ENCODE measurements around the gene ALG1. TPM values are rescaled to one million over a fixed set of nuclear protein-coding genes. Genes with fewer than 3 reads are reported as not detected.

The ALG1 gene
- polyA plus RNA-seq, 1 of the 3 experiments (the other 2 are of a cell fraction): 27.0 TPM

DNA sequence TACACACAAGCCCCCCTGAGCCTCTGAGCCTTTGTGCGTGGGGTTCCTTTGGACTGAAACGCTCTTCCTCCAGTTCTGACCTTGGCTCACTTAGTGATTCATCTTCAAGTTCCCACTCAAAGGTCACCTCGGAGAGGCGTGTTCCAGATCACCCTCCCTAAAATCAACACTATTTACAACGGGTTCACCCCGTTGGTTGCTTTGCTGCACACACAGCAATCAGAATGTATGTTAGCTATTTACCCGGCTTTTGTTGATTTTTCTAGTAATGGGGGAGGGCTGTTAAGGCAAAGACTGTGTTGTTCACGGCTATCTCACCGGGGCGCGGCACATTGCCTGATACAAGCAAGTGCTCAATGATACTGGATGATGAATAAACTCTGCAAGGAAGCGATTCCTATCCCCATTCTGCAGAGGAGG lies 38.9 kb upstream of the ALG1 start:
- DNase-seq: no peak
- CTCF ChIA-PET: no interaction called here
- TF ChIP-seq RXRA (IDR thresholded peaks at IDR 0.05; ENCODE audit: borderline replicate concordance, low read depth) (no peak), RAD21 (IDR thresholded peaks at IDR 0.05; ENCODE audit: low read length) (no peak)
- TF ChIP-seq, protein P1, sequence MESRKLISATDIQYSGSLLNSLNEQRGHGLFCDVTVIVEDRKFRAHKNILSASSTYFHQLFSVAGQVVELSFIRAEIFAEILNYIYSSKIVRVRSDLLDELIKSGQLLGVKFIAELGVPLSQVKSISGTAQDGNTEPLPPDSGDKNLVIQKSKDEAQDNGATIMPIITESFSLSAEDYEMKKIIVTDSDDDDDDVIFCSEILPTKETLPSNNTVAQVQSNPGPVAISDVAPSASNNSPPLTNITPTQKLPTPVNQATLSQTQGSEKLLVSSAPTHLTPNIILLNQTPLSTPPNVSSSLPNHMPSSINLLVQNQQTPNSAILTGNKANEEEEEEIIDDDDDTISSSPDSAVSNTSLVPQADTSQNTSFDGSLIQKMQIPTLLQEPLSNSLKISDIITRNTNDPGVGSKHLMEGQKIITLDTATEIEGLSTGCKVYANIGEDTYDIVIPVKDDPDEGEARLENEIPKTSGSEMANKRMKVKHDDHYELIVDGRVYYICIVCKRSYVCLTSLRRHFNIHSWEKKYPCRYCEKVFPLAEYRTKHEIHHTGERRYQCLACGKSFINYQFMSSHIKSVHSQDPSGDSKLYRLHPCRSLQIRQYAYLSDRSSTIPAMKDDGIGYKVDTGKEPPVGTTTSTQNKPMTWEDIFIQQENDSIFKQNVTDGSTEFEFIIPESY (IDR thresholded peaks at IDR 0.05; ENCODE audit: borderline replicate concordance, low read depth): no peak

DNA sequence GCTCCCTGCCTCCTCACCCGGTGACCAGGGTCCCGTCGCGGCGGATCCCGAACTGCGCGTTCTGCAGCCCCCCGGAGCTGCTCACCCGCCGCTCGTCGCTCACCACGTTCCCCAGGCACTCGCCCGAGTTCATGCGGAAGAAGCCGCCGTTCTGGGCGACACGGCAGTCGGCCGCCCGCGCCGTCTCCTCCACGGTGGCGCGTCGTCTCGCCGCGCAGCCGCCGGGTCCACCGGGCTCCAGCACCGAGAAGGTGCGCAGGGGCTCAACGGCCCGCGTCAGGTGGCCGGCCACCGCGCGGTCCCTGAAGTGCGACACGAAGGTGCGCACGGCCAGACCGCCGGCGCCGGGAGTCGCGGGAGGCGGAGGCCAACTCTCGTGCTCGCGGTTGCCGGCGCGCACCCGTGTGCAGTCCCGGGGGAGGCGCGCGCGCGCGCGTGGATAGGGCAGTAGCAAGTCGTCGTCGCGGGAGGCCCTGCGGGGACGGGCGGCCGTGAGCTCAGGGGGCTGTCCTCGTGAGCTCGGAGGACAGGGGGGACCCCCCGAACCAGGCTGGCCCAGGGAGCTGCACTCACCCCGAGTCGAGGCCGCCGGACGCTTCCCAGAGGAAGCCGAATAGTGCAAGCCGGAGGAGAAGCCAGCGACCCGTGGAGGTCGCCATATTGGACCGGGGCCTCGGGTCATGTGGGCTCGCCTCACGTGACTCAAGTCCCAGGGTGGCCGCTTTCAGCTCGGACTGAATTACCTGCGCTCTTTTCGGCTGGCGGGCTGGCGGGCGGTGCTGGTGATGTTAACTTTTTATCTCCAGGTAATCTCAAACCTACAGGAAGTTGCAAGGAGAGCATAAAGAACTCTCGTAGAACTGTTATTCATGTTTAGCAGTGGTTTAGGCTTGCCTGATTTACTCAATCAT lies 38.1 kb upstream of the ALG1 start, which contains the start of gene NAGPA:
TSS of gene NAGPA (minus strand) at position 680 of the 911 bp plus-strand sequence. CDS start at position 659, 21 bp downstream.
- peak within 1 kb of the TSS; percentile 73 to 74 for H3K4me3 ChIP-seq (ENCODE audit: low read depth in 2 of 2, low read length in 1 of 2)
- peak within 1 kb of the TSS; percentile 75 for H3K9ac ChIP-seq
- under 1% methylated on average over 22 of the region's 104 CpGs for WGBS (ENCODE audit: low lambda C conversion rate)
- no peaks in the 10 kb centered on the region for H3K9me2 ChIP-seq
- H2AFZ ChIP-seq (ENCODE audit: low read depth): peak within 1 kb of the TSS; percentile 100
- peak within 1 kb of the TSS; percentile 86 for H3K4me2 ChIP-seq
- ChIA-PET POLR2A (interaction anchor here (0.7 kb wide), 1 partner anchor 15 kb away, joined by 3 read pairs; no protein-coding TSS in a partner anchor), CTCF (interaction anchor here (0.9 to 1.5 kb wide), 3 partner anchors 9 to 23 kb away, joined by 3 to 4 read pairs (median 3); no protein-coding TSS in a partner anchor)
- H3K4me1 ChIP-seq (ENCODE audit: control insufficient read depth in 1 of 2, insufficient read depth in 2 of 2, low read depth in 1 of 2, low read length in 1 of 2): peaks cover 0 to 12% of the 10 kb centered on the region in 2 experiments; a peak in 2 of 4 replicates
- no peaks in the 10 kb centered on the region for H3F3A ChIP-seq (replicated peaks; ENCODE audit: insufficient read depth)
- H3K9me3 ChIP-seq: no peaks in the 10 kb centered on the region
- no peaks in the 10 kb centered on the region for H3K27me3 ChIP-seq (ENCODE audit: insufficient read depth)
- peak; percentile 94 for DNase-seq
- H3K79me2 ChIP-seq (ENCODE audit: insufficient read depth): no peaks in the 10 kb centered on the region
- peaks cover 0 to 2% of the 10 kb centered on the region in 2 experiments for H3K36me3 ChIP-seq (replicated peaks in 1 of 2; ENCODE audit: control insufficient read depth in 1 of 2, insufficient read depth in 2 of 2, low read length in 1 of 2)
- peak within 1 kb of the TSS; percentile 34 to 60; a peak in 3 of 4 replicates for H3K27ac ChIP-seq (ENCODE audit: low read depth in 2 of 2, low read length in 1 of 2)
- no peaks in the 10 kb centered on the region for H4K20me1 ChIP-seq (ENCODE audit: insufficient read depth)
- TF ChIP-seq FOXJ3 (CRISPR knock-in tag; IDR thresholded peaks at IDR 0.05) (no peak), NRF1 (IDR thresholded peaks at IDR 0.05; ENCODE audit: low read depth, low read length) (no peak), MXI1 (IDR thresholded peaks at IDR 0.05; ENCODE audit: low read depth, low read length) (peak; percentile 74), CHD2 (IDR thresholded peaks at IDR 0.05; ENCODE audit: low read length, partially characterized antibody) (peak; percentile 35), JUND (IDR thresholded peaks at IDR 0.05) (no peak), TEAD4 (IDR thresholded peaks at IDR 0.05; ENCODE audit: borderline replicate concordance, insufficient read depth) (0 out of 2 replicates have a peak, but pooled peaks have one; percentile 15), SMC3 (IDR thresholded peaks at IDR 0.05; ENCODE audit: low read depth, low read length) (no peak), YY1 (IDR thresholded peaks at IDR 0.05; ENCODE audit: low read depth) (peak; percentile 99), EP300 (IDR thresholded peaks at IDR 0.05; ENCODE audit: borderline replicate concordance in 1 of 2, low read depth in 1 of 2, low read length in 1 of 2) (peak in 1 of 2 experiments; percentile 60; a peak in 1 of 4 replicates), EZH2phosphoT487 (IDR thresholded peaks at IDR 0.05; ENCODE audit: borderline replicate concordance, low read depth) (no peak), POLR2AphosphoS5 (IDR thresholded peaks at IDR 0.05; ENCODE audit: low read depth, low read length) (peak; percentile 65; the same call in 1 of the 2 replicates), TAF1 (IDR thresholded peaks at IDR 0.05; ENCODE audit: borderline replicate concordance, low read depth, low read length) (peak; percentile 88)
- TF ChIP-seq, protein P2, sequence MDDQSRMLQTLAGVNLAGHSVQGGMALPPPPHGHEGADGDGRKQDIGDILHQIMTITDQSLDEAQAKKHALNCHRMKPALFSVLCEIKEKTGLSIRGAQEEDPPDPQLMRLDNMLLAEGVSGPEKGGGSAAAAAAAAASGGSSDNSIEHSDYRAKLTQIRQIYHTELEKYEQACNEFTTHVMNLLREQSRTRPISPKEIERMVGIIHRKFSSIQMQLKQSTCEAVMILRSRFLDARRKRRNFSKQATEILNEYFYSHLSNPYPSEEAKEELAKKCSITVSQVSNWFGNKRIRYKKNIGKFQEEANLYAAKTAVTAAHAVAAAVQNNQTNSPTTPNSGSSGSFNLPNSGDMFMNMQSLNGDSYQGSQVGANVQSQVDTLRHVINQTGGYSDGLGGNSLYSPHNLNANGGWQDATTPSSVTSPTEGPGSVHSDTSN (IDR thresholded peaks at IDR 0.05): no peak
- TF ChIP-seq, protein P3, sequence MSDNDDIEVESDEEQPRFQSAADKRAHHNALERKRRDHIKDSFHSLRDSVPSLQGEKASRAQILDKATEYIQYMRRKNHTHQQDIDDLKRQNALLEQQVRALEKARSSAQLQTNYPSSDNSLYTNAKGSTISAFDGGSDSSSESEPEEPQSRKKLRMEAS (IDR thresholded peaks at IDR 0.05; ENCODE audit: low read depth): peak; percentile 83
- TF ChIP-seq, protein P4, sequence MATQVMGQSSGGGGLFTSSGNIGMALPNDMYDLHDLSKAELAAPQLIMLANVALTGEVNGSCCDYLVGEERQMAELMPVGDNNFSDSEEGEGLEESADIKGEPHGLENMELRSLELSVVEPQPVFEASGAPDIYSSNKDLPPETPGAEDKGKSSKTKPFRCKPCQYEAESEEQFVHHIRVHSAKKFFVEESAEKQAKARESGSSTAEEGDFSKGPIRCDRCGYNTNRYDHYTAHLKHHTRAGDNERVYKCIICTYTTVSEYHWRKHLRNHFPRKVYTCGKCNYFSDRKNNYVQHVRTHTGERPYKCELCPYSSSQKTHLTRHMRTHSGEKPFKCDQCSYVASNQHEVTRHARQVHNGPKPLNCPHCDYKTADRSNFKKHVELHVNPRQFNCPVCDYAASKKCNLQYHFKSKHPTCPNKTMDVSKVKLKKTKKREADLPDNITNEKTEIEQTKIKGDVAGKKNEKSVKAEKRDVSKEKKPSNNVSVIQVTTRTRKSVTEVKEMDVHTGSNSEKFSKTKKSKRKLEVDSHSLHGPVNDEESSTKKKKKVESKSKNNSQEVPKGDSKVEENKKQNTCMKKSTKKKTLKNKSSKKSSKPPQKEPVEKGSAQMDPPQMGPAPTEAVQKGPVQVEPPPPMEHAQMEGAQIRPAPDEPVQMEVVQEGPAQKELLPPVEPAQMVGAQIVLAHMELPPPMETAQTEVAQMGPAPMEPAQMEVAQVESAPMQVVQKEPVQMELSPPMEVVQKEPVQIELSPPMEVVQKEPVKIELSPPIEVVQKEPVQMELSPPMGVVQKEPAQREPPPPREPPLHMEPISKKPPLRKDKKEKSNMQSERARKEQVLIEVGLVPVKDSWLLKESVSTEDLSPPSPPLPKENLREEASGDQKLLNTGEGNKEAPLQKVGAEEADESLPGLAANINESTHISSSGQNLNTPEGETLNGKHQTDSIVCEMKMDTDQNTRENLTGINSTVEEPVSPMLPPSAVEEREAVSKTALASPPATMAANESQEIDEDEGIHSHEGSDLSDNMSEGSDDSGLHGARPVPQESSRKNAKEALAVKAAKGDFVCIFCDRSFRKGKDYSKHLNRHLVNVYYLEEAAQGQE (IDR thresholded peaks at IDR 0.05; ENCODE audit: low read depth, low read length): peak; percentile 75; the same call in 1 of the 2 replicates

More for the DNA sequence above, 38.9 kb upstream of the ALG1 start:
- Histone ChIP-seq H3K79me2 (ENCODE audit: insufficient read depth) (no peaks in the 10 kb centered on the region), H3K9me3 (no peaks in the 10 kb centered on the region), H2AFZ (ENCODE audit: low read depth) (peak overlapping the region; percentile 100; the same call in 1 of the 2 replicates), H3K27me3 (ENCODE audit: insufficient read depth) (no peaks in the 10 kb centered on the region), H3K9ac (peak overlapping the region; percentile 75), H3K27ac (ENCODE audit: low read depth in 2 of 2, low read length in 1 of 2) (no peak overlapping the region), H3K4me1 (ENCODE audit: control insufficient read depth in 1 of 2, insufficient read depth in 2 of 2, low read depth in 1 of 2, low read length in 1 of 2) (peaks cover 0 to 12% of the 10 kb centered on the region in 2 experiments; a peak in 2 of 4 replicates), H4K20me1 (ENCODE audit: insufficient read depth) (no peaks in the 10 kb centered on the region), H3K9me2 (no peaks in the 10 kb centered on the region), H3K36me3 (replicated peaks in 1 of 2; ENCODE audit: control insufficient read depth in 1 of 2, insufficient read depth in 2 of 2, low read length in 1 of 2) (peaks cover 0 to 2% of the 10 kb centered on the region in 2 experiments), H3K4me2 (peak overlapping the region; percentile 86), H3K4me3 (ENCODE audit: low read depth in 2 of 2, low read length in 1 of 2) (peak overlapping the region; percentile 73 to 74), H3F3A (replicated peaks; ENCODE audit: insufficient read depth) (no peaks in the 10 kb centered on the region)
- 33% methylated on average over 12 of the region's 12 CpGs for WGBS (ENCODE audit: low lambda C conversion rate)
- POLR2A ChIA-PET: interaction anchor here (0.7 kb wide), 1 partner anchor 14 kb away, joined by 3 read pairs; no protein-coding TSS in a partner anchor
